Lung (tissue), 12 donors: ENCODE data around the gene TFCP2. TPM values are rescaled to one million over a fixed set of nuclear protein-coding genes. Genes with fewer than 3 reads are reported as not detected.

ENCODE experiments used
- ATAC-seq: fragments of 200-7000 bp; cut with Tn5 transposase; one replicate; pipeline ENCODE4 v1.9.1; 2020; ENCODE audit warnings: moderate number of reproducible peaks; ENCODE audit not compliant: insufficient read depth, low FRiP score
- DNase-seq, 3 donors: peaks; one replicate each; pipeline ENCODE4 v3.0.0-alpha.2; 2013 to 2017
- H3K27ac ChIP-seq, 2 donors: one replicate each; pipeline ENCODE4 v1.5.1; 2013; ENCODE audit warnings: mild to moderate bottlenecking in 2 of 2, moderate library complexity in 2 of 2, control low read depth in 1 of 2, inconsistent platforms in 1 of 2, low read depth in 1 of 2, low read length in 1 of 2
- H3K27me3 ChIP-seq, 3 donors: one replicate each; pipeline ENCODE4 v1.5.1; 2013; ENCODE audit warnings: low read length in 2 of 3; ENCODE audit not compliant: control insufficient read depth in 3 of 3, insufficient read depth in 3 of 3
- H3K36me3 ChIP-seq, 4 donors: one replicate each; pipeline ENCODE4 v1.5.1; 2013; ENCODE audit warnings: low read length in 4 of 4, mild to moderate bottlenecking in 1 of 4, moderate library complexity in 1 of 4; ENCODE audit not compliant: control insufficient read depth in 4 of 4, insufficient read depth in 4 of 4
- H3K4me1 ChIP-seq, 5 donors: one replicate each; pipeline ENCODE4 v1.5.1; 2013; ENCODE audit warnings: low read length in 5 of 5, mild to moderate bottlenecking in 2 of 5, moderate library complexity in 1 of 5; ENCODE audit not compliant: control insufficient read depth in 5 of 5, insufficient read depth in 5 of 5
- H3K4me3 ChIP-seq: one replicate; pipeline ENCODE4 v1.5.1; 2013; ENCODE audit warnings: mild to moderate bottlenecking, control low read depth, moderate library complexity
- H3K9ac ChIP-seq, 2 donors: one replicate each; pipeline ENCODE4 v1.5.1; 2013; ENCODE audit warnings: low read length in 2 of 2, control low read depth in 1 of 2; ENCODE audit not compliant: insufficient read depth in 1 of 2
- H3K9me3 ChIP-seq, 4 donors: one replicate each; pipeline ENCODE4 v1.5.1; 2013; ENCODE audit warnings: low read length in 3 of 4, mild to moderate bottlenecking in 1 of 4, moderate library complexity in 1 of 4; ENCODE audit not compliant: control insufficient read depth in 4 of 4, insufficient read depth in 3 of 4
- WGBS, 2 donors: extraction: QIAGEN DNeasy Blood & Tissue Kit; methylation state at CpG; one replicate each; pipeline ENCODE4 v1.1.7; 2013; 5-methylcytosine and 5-hydroxymethylcytosine counted together
- polyA plus RNA-seq, 2 donors: library from polyadenylated mRNA; stranded (reverse); fragments of 200-250 nt; gene quantifications; one replicate each; pipeline ENCODE4 v1.2.1, GENCODE V29; 2013
- total RNA-seq, 2 donors: library from RNA; depleted of rRNA in 1 of 2; stranded (reverse); fragments of >200 nt in 1 of 2; gene quantifications; one replicate each; pipeline ENCODE4 v1.2.1, GENCODE V29; 2014 to 2021
- TF ChIP-seq, protein P1 (sequence below): IDR thresholded peaks from 2 replicates; pipeline ENCODE4 v1.5.1; 2012; ENCODE audit warnings: mild to moderate bottlenecking; ENCODE audit errors: control extremely low read depth, extremely low read depth
- donor health status: control.
- donor health status: control.
- donor health status: Bipolar disorder and iron deficiency.
- donor health status: healthy.
- donor health status: DM: yes; HTN: yes; CAD: no.

TFCP2 gene
- total and polyA plus RNA-seq, 4 donors: 9.6 to 27.5 (median 19.0) TPM

DNA sequence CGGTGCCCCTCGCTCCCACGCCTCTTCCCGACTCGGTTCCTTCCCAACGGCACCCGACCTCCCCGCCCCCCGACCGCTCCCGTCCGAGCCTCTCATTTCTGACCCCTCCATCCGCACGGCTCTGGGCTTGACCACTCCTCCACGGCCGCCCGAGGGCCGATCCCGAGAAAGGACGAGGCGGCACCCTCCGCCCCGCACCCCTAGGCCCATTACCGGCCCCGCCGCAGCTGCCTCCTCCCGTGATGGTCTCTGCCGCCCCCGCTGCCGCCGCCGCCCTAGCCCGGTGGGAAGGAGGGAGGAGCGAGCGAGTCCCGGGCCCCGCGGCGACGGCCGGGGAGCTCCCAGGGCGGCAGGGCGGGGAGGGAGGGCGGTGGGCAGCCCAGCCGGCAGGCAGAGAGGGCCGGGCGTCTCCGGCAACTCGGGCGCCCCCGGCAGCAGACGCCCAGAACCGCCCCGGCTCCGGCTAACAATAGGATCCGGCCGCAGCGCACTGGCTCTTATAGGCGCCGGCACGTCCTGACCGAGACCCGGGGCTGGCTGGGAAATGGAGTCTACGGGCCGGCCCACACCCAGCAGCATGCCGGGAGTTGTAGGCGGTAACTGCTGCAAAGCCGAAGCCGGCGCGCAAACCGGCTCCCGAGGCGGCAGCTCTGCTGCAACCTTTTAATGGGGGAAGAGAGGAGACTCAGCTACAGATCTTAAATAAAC is 89.7 kb downstream of the TFCP2 start, which contains the start of gene CSRNP2:
Gene CSRNP2, minus strand, starts transcription at position 471 of the 708 bp plus-strand sequence. CDS start 7,035 bp downstream, outside the sequence.
- DNase-seq (peak; percentile 97 to 98 (median 98)), ATAC-seq (peak; percentile 99)
- H3K27ac ChIP-seq: peak within 1 kb of the TSS; percentile 94 to 96
- H3K9me3 ChIP-seq: no peaks in the 10 kb centered on the region
- peak within 1 kb of the TSS; percentile 63 to 89 for H3K9ac ChIP-seq
- no peaks in the 10 kb centered on the region for H3K36me3 ChIP-seq
- 0 to 1% methylated on average over 66 to 74 of the region's 74 CpGs for WGBS, 2 donors
- H3K27me3 ChIP-seq: no peaks in the 10 kb centered on the region
- TF ChIP-seq, protein P1, sequence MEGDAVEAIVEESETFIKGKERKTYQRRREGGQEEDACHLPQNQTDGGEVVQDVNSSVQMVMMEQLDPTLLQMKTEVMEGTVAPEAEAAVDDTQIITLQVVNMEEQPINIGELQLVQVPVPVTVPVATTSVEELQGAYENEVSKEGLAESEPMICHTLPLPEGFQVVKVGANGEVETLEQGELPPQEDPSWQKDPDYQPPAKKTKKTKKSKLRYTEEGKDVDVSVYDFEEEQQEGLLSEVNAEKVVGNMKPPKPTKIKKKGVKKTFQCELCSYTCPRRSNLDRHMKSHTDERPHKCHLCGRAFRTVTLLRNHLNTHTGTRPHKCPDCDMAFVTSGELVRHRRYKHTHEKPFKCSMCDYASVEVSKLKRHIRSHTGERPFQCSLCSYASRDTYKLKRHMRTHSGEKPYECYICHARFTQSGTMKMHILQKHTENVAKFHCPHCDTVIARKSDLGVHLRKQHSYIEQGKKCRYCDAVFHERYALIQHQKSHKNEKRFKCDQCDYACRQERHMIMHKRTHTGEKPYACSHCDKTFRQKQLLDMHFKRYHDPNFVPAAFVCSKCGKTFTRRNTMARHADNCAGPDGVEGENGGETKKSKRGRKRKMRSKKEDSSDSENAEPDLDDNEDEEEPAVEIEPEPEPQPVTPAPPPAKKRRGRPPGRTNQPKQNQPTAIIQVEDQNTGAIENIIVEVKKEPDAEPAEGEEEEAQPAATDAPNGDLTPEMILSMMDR: no peak
- peak within 1 kb of the TSS; percentile 81 for H3K4me3 ChIP-seq
- H3K4me1 ChIP-seq: peaks cover 0 to 21% (median 8%) of the 10 kb centered on the region in 5 donors

DNA sequence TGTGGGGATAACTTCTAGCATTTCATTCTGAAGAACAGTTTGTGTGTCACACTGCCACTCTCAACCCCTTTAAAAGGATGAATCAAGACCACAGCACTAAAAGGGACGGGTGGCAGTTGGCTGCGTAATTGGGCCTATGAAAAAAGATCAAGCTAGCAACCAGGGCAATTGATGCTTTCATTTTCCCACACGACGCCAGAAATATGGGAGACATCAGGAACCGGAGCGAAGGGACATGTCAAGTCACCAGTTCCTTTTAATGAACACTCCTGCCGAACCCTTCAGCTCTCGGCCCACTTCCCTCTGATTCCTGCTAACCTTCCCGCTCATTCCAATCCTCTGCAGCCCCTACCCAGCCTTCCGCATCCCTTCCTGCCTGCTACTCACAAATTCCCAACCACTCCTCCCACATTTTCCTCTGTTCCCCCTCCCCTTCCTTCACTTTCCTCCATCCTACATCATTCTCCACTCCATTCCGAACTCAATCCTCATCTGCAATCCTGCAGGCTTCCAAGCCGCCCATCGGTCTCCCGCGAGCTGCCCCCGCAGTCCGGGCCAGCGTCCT is 90.3 kb downstream of the TFCP2 start:
- 2 to 4% methylated on average over 18 of the region's 18 CpGs for WGBS, 2 donors
- H3K4me1 ChIP-seq: peaks cover 0 to 21% (median 11%) of the 10 kb centered on the region in 5 donors
- TF ChIP-seq, protein P1: no peak
- H3K36me3 ChIP-seq: no peaks in the 10 kb centered on the region
- peak; percentile 19 for ATAC-seq
- DNase-seq: peak; percentile 51 to 76 (median 74)
- H3K9me3 ChIP-seq: no peaks in the 10 kb centered on the region
- H3K4me3 ChIP-seq: peak overlapping the region; percentile 81
- peak overlapping the region; percentile 94 to 96 for H3K27ac ChIP-seq
- H3K9ac ChIP-seq: peak overlapping the region; percentile 63 to 89
- H3K27me3 ChIP-seq: no peaks in the 10 kb centered on the region

DNA sequence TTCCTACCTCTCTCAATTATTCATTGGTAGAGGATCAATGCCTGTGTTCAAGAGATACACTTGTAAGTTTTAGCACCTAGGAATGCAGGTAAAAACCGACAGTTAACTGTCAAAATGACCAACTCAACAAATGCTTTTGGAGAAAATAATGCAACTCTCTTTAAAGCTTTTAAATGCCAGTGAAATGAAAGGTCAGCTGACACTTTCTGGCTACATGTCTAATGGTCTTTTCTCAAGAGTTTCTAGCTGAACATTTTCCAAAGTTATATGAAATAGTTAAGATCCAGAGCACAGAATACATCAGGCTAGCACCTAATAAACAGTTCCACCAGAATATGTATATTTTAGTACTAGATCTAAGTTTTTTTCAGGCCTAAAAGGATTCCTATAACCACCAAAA is 91.5 kb downstream of the TFCP2 start:
- TF ChIP-seq, protein P1: no peak
- H3K27ac ChIP-seq: no peak overlapping the region
- H3K9me3 ChIP-seq: no peaks in the 10 kb centered on the region
- H3K4me3 ChIP-seq: no peak overlapping the region
- no peaks in the 10 kb centered on the region for H3K36me3 ChIP-seq
- DNase-seq: peak in 2 of 3 donors; percentile 58 to 63
- H3K9ac ChIP-seq: no peak overlapping the region
- ATAC-seq: no peak
- H3K4me1 ChIP-seq: peaks cover 2 to 21% (median 12%) of the 10 kb centered on the region in 5 donors
- no peaks in the 10 kb centered on the region for H3K27me3 ChIP-seq
- 75 to 77% methylated on average over 1 of the region's 1 CpG for WGBS, 2 donors
